Adrenal gland (tissue), 12 donors: ENCODE results near the gene EPB42. TPM values are rescaled to one million over a fixed set of nuclear protein-coding genes. Genes with fewer than 3 reads are reported as not detected.

Experiments
- DNase-seq, 7 donors: peaks; one replicate each; pipeline ENCODE4 v3.0.0-alpha.2; 2019 to 2020
- H3K27ac ChIP-seq, 5 donors: fragments of 200-600 bp; sonication (generic) in 4 of 5; 1 replicate in 3 of 5; 2 replicates in 2 of 5; pipeline versions ENCODE4 v1.5.1 to v1.8.0; 2016 to 2020; ENCODE audit warnings: mild to moderate bottlenecking in 1 of 5
- H3K27me3 ChIP-seq: fragments of 200-600 bp; 2 replicates; pipeline ENCODE4 v1.8.0; 2021
- H3K36me3 ChIP-seq, 2 donors: fragments of 200-600 bp; replicated peaks in 1 of 2; 1 replicate in 1 of 2; 2 replicates in 1 of 2; pipeline versions ENCODE4 v1.5.1 to v1.8.0; 2018 to 2022
- H3K4me1 ChIP-seq, 2 donors: fragments of 200-600 bp; replicated peaks in 1 of 2; 1 replicate in 1 of 2; 2 replicates in 1 of 2; pipeline versions ENCODE4 v1.5.1 to v1.8.0; 2018 to 2021
- H3K4me3 ChIP-seq, 4 donors: fragments of 200-600 bp; sonication (generic) in 3 of 4; one replicate each; pipeline ENCODE4 v1.5.1; 2016 to 2018
- H3K9me3 ChIP-seq, 3 donors: fragments of 200-600 bp; sonication (generic) in 1 of 3; replicated peaks in 1 of 3; 1 replicate in 2 of 3; 2 replicates in 1 of 3; pipeline versions ENCODE4 v1.5.1 to v1.8.0; 2016 to 2021
- POLR2A ChIP-seq, 2 donors: fragments of 450-650 bp; IDR thresholded peaks; one replicate each; pipeline ENCODE4 v1.6.1; 2017; ENCODE audit warnings: antibody characterized with exemption in 2 of 2, mild to moderate bottlenecking in 2 of 2, moderate library complexity in 1 of 2
- whole genome bisulfite sequencing, 4 donors: extraction: QIAGEN DNeasy Blood & Tissue Kit in 2 of 4; methylation state at CpG; one replicate each; pipeline versions ENCODE4 v1.1.5 to v1.1.7; 2013 to 2017; 5-methylcytosine and 5-hydroxymethylcytosine counted together
- intact Hi-C, 2 donors: fragments of 100-400 bp; cut with DNase I; formaldehyde crosslinking; loops; one replicate each; pipeline versions ENCODE4 v1.14.1 to v1.15.0; 2022 to 2023
- polyA plus RNA-seq, 3 donors: library from polyadenylated mRNA; stranded (reverse); fragments of 200-250 nt in 2 of 3; fragments of 350-450 nt in 1 of 3; fragmentation: Illumina TruSeq in 1 of 3; extraction: RNeasy Lipid Tissue Mini Kit (QIAGEN cat#74804) in 1 of 3; gene quantifications; one replicate each; pipeline ENCODE4 v1.2.3, GENCODE V29; 2013 to 2014
- total RNA-seq, 9 donors: library from RNA; depleted of rRNA in 4 of 9; stranded (reverse); fragments of >200 nt in 4 of 9; fragments of 120-200 nt in 1 of 9; fragmentation: NEBNext Ultra II Directional in 1 of 9; extraction: Animal tissue kit (Norgen Biotek cat#: 25700) in 1 of 9; gene quantifications; one replicate each; pipeline versions ENCODE4 v1.1.0 to v1.2.4, GENCODE V29; 2013 to 2023
- TF ChIP-seq, protein P1 (sequence below), 6 experiments: fragments of 450-650 bp in 4 of 6; fragments of 200-600 bp in 2 of 6; sonication (generic) in 1 of 6; IDR thresholded peaks; 1 replicate in 5 of 6; 2 replicates in 1 of 6; pipeline versions ENCODE4 v1.5.1 to v1.8.0; 2016 to 2021; ENCODE audit warnings: antibody characterized with exemption in 6 of 6, mild to moderate bottlenecking in 2 of 6, moderate library complexity in 1 of 6
- donor health status: healthy with polysubstance abuse.
- donor health status: Bipolar disorder and iron deficiency.
- donor health status: DM: yes; HTN: yes; CAD: no.
- donor health status: DM: no; HTN: no; CAD: no.
- donor health status: DM: no; HTN: no; CAD: no.
- donor health status: DM: yes; HTN: yes; CAD: no.

Gene EPB42
- total and polyA plus RNA-seq, 12 donors: 0.10 to 4.7 (median 0.45) TPM; not detected in 9

- no peak overlapping the region for H3K4me3 ChIP-seq
- DNase-seq: no peak
- WGBS, 4 donors: 65 to 88% (median 74%) methylated on average over 1 of the region's 1 CpG
- no peak for TF ChIP-seq POLR2A (IDR thresholded peaks at IDR 0.05)
- TF ChIP-seq, protein P1, sequence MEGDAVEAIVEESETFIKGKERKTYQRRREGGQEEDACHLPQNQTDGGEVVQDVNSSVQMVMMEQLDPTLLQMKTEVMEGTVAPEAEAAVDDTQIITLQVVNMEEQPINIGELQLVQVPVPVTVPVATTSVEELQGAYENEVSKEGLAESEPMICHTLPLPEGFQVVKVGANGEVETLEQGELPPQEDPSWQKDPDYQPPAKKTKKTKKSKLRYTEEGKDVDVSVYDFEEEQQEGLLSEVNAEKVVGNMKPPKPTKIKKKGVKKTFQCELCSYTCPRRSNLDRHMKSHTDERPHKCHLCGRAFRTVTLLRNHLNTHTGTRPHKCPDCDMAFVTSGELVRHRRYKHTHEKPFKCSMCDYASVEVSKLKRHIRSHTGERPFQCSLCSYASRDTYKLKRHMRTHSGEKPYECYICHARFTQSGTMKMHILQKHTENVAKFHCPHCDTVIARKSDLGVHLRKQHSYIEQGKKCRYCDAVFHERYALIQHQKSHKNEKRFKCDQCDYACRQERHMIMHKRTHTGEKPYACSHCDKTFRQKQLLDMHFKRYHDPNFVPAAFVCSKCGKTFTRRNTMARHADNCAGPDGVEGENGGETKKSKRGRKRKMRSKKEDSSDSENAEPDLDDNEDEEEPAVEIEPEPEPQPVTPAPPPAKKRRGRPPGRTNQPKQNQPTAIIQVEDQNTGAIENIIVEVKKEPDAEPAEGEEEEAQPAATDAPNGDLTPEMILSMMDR (IDR thresholded peaks at IDR 0.05): no peak
- H3K4me1 ChIP-seq: no peaks in the 10 kb centered on the region
- intact Hi-C loops: no loop called here
- no peaks in the 10 kb centered on the region for H3K36me3 ChIP-seq
- H3K9me3 ChIP-seq: no peaks in the 10 kb centered on the region
- no peaks in the 10 kb centered on the region for H3K27me3 ChIP-seq
- no peak overlapping the region for H3K27ac ChIP-seq
Observed at GRCh38 chr15:43221422-43221821, 604 bp upstream of the EPB42 start.

- no peak for TF ChIP-seq POLR2A (IDR thresholded peaks at IDR 0.05)
- intact Hi-C loops: no loop called here
- WGBS, 4 donors: 84 to 91% (median 85%) methylated on average over 16 of the region's 16 CpGs
Observed at GRCh38 chr15:43219929-43220928, 589 bp downstream of the EPB42 start.

DNA sequence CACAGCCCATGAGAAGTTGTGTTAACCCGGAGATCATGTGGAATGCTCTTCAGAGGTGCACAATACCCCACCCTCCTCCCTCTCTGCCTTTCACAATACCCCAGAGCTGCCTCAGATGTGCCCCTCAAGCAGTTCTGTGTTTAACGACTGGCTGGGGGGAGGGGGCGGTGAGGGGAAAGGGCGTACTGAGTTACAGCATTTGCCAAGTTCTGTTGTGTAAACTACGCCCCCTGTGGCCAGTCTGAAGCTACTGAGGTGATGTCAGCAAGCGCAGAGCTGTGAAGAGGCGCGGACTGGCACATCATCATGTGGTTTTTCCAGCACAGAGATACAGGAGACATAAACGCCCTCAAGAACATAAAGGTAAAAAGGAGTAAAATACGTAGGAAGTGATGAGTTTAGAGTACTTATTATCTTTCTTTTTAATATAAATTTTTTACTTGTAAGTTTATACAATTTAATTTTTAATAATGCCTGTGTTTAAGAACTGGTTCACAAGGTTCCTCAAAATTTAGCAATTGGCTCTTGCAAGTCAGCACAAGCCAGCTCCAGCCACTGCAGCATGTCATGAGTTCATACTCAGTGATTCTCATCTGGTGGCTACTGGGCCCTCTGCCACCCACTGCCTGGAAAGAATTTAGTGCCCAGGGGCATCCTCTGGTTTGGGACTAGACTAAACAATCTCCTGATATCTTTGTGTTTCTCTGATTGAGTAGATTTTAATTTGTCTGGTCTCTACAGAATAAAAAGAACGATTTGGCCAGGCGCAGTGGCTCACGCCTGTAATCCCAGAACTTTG is 1.7 kb downstream of the EPB42 start:
- DNase-seq: no peak

More at GRCh38 chr15:43219929-43220928, 589 bp downstream of the EPB42 start:
- Histone ChIP-seq H3K4me1 (no peaks in the 10 kb centered on the region), H3K36me3 (no peaks in the 10 kb centered on the region), H3K4me3 (no peak overlapping the region), H3K27ac (no peak overlapping the region), H3K27me3 (no peaks in the 10 kb centered on the region), H3K9me3 (no peaks in the 10 kb centered on the region)
- no peak for DNase-seq

GRCh38 chr15:43215961-43216360 is 4.9 kb downstream of the EPB42 start:
- WGBS, 4 donors: 72 to 89% (median 82%) methylated on average over 6 to 7 of the region's 7 CpGs
- Histone ChIP-seq H3K4me3 (no peak overlapping the region), H3K36me3 (no peaks in the 10 kb centered on the region), H3K27me3 (no peaks in the 10 kb centered on the region), H3K4me1 (no peaks in the 10 kb centered on the region), H3K27ac (no peak overlapping the region), H3K9me3 (no peaks in the 10 kb centered on the region)
- no peak for TF ChIP-seq POLR2A (IDR thresholded peaks at IDR 0.05)
- TF ChIP-seq, protein P1 (IDR thresholded peaks at IDR 0.05): no peak
- no peak for DNase-seq
- intact Hi-C loops: no loop called here

More for the DNA sequence above, 1.7 kb downstream of the EPB42 start:
- no peaks in the 10 kb centered on the region for H3K4me1 ChIP-seq
- TF ChIP-seq, protein P1 (IDR thresholded peaks at IDR 0.05): no peak
- no peak for TF ChIP-seq POLR2A (IDR thresholded peaks at IDR 0.05)
- H3K36me3 ChIP-seq: no peaks in the 10 kb centered on the region
- H3K27ac ChIP-seq: no peak overlapping the region
- intact Hi-C loops: no loop called here
- no peak overlapping the region for H3K4me3 ChIP-seq
- no peaks in the 10 kb centered on the region for H3K9me3 ChIP-seq
- 49 to 52% (median 50%) methylated on average over 13 of the region's 13 CpGs for WGBS, 4 donors
- H3K27me3 ChIP-seq: no peaks in the 10 kb centered on the region
